ENCODE measurements around the gene ADGRA1.
"Not testable (repeated sequence)": the region's sequence is repeated elsewhere in the genome, so short reads cannot be mapped to it uniquely, and the experiment has no call there.

ADGRA1 gene

DNA sequence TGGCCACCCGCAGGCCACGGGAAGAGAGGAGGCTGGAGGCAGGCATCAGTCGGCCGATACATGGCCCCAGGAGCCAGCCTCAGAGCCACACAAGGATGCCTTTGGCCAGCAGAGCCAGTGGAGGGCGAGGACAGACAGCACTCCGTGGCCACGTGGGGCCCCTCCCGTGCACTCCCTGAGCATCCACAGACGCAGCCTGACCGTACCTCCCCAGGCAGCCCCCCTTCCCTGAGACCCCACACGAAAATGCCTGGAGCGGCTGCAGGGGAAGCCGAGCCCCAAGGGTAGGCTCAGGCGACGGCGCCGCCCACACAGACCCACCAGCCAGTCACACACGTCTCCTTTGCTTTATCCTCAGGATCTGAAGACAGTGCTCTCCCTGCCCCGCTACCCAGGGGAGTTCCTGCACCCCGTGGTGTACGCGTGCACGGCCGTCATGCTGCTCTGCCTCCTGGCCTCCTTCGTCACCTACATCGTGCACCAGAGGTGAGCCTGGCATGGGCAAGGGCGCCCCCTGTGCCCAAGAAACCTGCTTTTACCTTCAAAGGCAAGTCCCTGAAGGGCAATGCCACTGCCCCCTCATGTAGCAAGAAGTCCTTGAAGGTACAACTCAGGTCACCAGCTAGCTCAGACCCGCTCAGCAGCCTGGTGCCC, 9.0 kb downstream of the ADGRA1 start:
- DNase-seq (ENCODE audit: low read depth) = no peak

DNA sequence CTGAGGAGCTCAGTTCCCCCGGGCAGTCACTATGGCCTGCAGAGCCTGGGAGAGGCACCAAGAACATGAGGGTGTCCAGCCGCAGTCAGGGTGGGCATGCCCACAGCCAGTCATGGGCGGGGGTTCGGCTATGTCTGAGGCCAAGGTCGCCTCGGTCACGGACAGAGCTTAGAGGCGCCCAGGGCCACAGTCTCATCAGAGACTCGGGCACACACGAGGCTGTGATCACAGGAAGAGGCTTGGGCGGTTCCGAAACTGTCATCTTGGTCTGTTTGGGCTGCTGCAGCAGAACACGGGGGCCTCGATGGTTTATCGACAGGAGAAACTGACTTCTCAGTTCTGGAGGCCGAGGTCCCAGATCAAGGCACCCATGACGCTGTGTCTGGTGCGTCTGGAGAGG, 9.7 kb downstream of the ADGRA1 start:
- DNase-seq (ENCODE audit: low read depth) = no peak

DNA sequence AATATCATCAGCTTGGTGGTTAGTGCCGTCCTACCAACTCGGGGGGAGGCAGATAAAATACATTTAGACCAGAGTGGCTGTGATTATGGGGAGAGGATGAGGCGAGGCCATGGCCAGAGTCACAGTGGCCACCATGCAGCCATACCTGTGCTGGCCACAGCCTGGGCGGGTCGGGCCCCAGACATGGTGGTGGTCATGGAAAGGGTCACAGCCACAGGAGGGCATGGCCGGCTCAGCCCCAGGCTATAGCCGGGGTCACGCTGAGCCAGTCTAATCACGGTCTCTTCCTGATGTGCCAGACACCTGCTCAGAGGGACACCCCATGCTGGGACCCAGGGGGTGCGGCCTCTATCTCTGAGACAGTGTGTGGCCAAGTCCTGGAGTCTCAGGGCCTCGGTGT, 10.2 kb downstream of the ADGRA1 start:
- DNase-seq (ENCODE audit: low read depth) = no peak

DNA sequence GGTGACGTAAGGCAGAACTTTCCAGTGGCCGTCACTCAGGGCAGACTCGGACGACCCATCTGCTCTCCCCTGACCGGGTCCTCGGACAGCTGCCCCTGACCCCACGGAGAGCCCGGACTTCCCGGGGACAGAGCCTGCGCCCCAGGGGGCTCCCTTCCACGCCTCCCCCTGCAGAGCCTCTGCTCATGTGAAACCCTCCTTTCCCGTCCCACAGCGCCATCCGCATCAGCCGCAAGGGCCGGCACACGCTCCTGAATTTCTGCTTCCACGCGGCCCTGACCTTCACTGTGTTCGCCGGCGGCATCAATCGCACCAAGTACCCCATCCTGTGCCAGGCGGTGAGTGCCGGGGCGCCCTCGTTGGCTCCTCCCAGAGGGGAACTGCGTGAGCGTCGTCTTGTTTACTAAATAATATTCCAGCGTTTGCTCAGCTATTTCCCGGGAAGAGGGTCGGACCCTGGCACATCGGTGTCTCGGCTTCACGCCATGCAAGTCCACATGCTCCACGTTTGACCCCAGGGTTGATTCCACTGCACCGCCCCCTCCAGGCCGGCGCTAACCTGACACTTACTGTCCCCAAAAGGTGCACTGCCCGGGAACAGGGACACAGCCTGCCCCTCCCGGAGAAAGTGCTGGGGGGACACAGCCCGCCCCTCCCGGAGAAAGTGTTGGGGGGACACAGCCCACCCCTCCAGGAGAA, 10.9 kb downstream of the ADGRA1 start:
- DNase-seq (ENCODE audit: low read depth) = no peak

DNA sequence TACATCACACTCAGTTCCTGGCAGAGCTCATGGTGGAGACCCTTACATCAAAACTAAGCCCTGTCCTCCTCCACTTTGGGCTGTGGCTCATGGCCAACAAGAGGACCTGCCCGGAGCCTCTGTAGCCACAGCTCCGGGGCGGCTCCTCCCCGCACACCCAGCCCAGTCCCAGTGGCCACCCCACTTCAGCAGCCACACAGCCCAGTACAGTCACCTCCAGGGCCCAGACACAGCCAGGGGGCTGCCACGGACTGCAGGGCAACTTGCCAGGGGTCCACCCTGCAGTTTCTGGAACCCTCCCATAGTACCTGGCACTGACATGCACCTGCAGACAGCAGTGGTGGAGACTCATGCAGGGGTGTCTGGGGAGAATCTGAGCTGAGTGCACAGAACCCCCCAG, 11.8 kb downstream of the ADGRA1 start:
- no peak for DNase-seq (ENCODE audit: low read depth)

DNA sequence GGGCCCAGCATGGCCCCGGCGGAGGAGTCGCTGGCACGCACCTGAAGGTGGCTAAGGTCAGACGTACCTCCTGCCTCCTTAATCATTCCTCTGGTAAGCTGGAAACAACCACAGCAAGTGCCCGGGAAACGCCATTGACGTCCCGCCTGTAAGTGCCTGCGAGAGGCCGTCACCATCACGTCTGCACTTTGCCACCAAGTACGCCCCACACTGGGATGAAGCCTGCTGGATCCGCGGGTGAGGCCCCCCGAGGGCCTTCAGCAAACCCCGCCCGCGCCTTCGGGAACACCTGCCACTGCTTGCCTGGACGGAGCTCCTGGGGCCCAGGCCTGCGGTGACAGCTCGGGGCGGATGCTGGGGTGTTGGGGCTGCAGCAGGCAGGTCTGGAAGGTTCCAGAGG, 12.5 kb downstream of the ADGRA1 start:
- no peak for DNase-seq (ENCODE audit: low read depth)

DNA sequence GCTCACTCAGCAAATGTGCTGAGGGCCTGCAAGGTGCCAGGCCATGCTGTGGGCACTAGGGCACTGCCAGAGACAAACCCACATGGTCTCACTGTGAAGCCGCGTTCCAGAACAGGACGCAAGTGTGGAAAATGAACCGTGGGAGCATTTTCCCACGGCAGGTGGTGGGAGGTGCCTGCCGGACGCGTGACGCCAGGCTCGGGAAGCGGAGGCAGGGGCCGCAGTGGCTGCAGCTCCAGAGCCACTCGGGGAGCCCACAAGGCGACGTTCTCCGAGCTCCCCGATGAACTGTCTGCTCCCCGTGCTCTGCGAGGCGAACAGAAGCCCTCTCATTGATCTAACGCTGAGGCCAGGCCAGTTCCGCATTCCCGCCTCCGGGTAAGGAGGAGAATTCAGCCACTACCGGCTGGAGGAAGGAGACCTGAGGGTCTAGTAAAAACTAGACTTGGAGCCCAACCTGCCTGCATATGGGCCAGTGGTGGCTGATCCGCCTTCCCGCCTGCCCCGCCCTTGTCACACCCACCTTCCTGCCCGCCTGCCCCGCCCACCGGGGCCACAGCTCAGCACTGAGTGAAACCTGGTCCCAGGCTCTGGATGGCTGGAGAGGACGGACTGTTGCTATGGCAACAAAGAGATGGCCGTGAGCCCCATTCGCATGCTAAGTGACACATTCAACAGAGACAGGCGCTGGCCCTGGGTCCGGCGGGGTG, 13.1 kb downstream of the ADGRA1 start:
- DNase-seq (ENCODE audit: low read depth) = no peak

DNA sequence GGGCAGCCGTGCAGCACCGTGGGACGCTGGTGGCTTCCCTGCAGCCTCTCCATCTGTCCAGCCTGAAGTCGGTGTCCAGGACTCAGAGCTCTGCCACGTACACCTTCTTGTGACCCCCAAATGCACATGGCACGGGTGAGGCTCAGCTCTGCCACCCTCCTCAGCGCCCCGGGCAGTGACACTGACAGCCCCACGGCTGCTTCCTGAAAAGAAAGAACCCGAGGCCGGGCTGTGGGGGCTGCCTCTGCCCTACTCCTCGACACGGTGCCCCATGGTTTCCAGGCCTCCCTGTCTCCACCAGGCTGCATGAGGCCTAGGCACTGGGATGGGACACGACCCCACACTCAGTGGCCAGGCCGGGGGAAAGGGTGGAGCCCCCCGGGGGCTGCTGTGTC, 13.7 kb downstream of the ADGRA1 start:
- no peak for DNase-seq (ENCODE audit: low read depth)

DNA sequence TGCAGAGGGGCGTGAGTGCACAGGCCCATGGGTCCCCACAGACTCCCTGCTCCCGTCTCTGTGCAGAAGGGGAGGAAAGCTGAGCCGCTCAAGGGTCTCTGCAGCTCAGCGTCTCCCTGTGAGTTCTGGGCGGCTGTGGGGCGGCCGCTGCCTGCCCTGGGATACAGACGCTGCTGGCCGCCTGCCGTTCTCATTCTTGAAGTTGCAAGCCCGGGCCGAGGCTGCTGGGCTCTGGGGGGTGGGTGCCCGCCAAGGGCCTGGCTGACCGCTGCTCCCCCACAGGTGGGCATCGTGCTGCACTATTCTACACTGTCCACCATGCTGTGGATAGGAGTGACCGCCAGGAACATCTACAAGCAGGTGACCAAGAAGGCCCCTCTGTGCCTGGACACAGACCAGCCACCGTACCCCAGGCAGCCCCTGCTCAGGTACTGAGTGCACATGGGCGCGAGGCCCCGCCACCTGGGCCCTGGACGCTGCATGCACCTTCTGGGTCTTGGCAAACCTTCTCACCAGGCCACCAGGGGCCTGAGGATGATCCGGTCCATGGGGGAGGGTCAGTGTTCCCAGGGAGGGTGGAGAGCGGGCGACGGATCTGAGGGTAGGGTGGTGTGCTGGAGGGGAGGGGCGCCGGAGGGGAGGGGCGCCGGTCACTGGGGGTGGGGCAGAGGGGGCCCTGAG, 14.8 kb downstream of the ADGRA1 start:
- DNase-seq (ENCODE audit: low read depth) = no peak

DNA sequence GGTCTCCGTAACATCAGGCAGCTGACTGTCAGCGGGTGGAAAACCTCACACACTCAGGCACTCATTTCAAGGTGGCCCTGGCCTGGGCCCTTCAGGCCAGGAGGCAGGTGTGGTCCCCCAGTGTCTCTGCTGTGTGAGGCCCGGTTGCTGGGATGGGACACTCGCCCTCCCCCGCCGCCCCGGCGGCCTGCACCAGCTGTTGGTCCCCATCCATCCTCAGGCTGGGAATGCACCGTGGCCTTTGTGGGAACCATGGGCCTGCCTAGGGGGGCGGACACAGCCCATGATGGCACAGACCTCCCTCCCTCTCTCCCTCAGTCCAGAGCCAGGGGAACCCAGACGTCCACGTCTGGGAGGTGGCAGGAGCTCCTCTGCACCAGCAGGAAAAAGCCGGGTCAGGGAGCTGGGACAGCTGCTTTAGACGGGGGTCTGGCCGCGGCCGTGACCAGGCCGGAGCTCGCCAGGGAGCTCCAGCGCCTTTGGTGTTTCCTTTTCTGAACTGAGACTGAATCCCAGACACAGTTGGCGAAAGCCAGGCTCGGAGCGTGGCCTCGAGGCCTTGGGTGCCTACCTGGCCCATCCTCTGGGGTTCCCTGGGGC, 15.7 kb downstream of the ADGRA1 start:
- no peak for DNase-seq (ENCODE audit: low read depth)

DNA sequence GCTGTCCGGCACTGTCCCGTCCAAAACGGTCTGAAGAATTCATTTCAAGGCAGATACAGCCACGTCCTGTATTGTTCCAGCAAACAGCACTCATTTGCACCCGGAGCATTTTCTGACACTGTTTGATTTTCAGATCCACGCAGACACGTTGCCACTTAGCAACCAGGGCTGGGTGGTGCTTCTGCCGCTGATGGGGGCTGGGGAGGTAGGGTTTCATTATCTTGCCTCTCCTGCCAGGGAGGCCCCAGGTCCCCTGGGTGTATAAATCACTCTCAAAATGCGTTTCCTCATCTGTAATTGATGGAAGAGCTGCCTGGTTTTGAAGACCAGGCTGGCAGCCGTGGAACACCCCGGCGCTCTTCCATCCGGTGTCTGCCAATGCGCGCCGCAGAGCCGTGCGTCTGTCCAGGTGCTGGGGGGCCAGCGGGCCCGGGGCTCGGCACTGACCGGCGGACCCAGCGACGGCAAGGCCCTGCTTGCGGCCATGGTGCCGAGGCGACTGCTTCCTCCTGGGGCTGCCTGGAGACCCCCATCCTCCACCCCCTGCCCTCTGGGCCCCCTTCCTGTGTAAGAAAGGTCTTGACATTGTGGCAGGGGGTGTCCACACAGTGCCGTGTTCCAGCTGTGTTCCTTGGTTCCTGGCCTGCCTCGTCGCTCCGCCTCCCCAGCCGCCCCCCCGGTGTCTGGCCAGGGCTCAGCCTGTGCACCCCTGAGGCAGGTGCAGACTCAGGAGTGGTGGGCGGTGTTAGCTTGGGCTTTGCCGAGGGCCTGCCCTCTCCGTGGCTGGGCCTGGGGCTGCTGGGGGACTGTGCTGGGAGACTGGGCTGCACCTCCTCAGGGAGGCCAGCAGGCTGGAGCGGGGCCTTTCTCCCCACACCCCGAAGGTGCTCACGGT, 16.6 kb downstream of the ADGRA1 start:
- no peak for DNase-seq (ENCODE audit: low read depth)

DNA sequence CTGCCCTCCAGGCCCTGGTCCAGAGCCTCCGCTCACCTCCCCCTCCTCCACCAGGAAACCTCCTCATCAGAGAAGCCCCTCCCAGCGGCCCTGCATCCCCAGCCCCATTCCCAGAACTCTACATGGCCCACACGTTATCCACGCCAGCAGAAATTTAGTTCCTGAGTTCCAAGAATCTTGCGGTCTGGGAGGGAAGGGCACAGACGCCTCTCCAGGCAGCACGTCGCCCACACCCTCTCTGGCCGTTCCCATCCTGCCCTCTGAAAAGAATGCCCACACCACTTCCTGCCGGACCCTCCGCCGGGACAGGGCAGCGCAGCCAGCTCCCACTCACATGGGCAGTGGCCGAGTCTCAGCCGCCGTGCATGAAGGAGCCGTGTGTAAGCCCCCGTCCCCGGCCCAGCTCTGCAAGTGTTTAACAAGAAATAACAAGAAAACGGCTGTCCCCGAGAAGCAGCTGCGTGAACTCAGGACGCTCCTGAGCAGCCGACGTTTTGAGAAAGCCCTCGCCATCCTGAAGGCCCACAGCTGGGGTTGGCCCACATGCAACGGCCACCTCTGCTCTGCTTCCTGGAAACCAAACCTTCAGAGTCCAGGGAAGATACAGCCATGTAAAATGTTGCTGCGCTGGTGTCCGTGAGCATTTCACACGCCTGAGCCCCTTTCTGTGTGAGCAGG, 17.4 kb downstream of the ADGRA1 start:
- no peak for DNase-seq (ENCODE audit: low read depth)

DNA sequence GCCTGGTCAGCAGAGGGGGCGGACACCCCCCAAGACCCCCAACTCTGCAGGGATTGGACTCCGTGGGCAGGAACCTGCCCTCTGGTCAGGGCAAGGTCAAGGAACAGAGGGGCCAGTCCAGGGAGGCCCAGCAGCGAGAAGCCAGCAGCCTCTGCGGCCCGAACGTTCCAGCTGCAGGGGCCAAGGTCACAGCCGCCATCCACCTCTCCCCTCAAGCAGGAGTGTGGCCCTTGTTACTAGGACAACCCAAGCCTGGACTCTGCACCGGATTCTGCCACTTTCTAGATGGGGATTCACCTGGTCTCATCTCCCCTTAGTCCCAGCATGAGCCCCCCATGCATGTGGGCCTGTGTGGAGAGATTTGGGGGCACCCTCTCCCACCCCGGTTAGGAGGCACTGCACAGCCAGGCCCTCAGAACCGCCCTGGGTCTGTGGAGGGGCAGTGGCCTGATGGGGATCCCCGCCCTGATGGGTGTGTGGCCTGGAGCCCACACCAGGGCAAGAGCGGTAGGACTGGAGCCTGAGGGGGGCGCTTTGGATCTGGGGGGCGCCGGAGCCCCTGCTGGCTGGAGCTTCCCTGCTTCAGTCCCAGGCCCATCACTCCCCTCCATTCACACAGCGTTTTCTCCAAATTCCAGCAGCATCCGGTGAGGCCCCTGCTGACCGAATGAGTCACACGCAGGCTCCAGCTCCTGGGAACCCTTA, 18.1 kb downstream of the ADGRA1 start:
- DNase-seq (ENCODE audit: low read depth) = no peak

DNA sequence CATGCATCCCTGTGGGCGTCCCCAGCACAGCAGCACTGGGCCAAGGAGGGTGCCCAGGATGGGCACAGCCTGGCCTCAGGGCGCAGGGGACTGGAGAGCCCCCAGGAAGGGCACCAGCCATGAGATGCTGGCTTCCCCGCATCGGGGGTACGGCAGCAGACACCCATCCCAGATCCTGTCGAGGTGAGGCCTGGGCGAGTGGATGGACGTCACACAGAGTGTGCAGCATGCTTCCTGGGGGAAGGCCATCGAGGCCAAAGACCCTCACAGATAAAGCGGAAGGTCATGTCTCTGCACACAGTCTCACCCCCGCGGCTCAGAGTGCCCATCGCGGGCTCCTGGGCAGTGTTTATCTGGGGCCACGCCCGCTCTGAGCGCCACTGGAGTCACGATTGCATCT, 18.8 kb downstream of the ADGRA1 start:
- DNase-seq (ENCODE audit: low read depth) = no peak

DNA sequence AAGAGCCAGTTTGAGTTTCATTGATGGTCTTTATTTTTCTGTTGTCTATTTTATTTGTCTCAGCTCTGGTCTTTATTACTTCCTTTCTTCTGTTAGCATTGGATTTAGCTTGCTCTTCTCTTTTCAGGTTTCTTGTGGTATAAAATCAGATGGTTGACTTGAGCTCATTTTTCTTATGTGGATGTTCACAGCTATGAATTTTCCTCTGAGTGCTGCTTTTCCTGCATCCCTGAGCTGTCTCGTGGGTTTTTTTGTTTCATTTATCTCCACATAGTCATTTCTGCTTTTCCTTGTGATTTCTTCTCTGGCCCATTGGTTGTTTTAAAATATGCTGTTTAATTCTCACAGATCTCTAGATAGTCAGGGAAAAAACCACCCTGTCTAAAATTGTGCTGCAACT, 19.7 kb downstream of the ADGRA1 start:
- DNase-seq (ENCODE audit: low read depth) = no peak

DNA sequence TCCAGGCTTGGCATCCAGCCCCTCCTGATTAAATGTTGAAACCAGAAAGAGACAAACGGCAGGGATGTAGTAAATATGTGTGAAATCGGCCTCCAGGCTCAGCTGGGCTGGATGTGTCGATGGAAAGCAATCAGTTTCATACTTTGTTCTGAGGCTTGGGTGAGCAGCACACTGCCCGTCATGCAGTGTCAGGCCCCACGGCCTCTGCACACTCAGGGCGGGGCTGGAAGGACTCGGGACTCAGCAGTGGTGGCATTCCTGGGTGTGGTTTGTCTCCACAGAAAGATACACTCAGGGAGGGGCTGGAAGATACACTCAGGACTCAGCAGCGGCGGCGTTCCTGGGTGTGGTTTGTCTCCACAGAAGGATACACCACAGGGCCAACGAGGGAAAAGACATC, 22.0 kb downstream of the ADGRA1 start:
- no peak for DNase-seq (ENCODE audit: low read depth)

DNA sequence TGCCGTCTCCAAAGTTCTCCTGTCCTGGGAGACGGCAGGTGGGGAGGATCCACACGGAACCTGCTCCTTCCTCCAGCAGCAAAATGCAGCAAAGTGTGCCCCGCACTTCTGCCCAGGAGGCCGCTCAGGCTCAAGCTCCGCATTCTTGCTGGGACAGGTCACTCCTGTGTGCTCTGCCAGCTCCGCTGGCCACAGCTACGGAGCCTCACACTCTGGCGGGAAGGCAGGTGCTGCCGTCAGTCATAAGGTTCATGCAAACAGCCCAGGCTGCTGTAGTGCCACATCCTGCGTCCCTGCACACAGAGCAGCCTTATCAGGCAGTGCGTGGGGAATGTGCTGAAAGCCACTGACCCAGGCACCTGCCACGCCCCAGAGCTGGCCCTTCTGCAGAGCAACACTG, 22.4 kb downstream of the ADGRA1 start:
- DNase-seq (ENCODE audit: low read depth) = no peak

DNA sequence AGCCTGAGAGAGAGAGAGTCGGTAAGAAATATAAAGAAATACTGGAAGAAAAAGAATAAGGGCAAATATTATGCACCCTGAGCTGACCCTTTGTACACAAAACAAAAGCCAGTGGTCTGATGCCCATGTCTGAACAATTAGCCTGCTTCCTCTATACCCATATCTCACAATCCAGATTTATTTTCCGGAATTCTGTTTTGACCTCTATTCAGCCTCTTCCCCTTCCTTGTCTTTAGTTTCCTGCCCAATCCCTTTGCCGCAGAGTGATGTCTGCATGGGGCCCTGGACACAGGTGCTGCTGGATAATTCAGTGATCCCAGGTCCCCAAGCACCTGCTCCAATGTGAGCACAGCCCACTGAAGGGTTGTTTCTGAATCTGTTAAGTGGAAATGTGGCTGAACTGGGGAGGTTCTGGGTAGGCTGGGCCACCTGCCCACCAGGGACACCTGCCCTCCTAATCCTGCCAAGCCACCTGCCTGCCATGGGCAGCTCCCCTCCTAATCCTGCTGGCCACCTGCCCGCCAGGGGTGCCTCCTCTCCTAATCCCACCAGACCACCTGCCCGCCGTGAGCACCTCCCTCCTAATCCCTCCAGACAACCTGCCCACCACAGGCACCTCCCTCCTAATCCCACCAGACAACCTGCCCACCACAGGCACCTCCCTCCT, 23.0 kb downstream of the ADGRA1 start:
- DNase-seq (ENCODE audit: low read depth) = no peak

DNA sequence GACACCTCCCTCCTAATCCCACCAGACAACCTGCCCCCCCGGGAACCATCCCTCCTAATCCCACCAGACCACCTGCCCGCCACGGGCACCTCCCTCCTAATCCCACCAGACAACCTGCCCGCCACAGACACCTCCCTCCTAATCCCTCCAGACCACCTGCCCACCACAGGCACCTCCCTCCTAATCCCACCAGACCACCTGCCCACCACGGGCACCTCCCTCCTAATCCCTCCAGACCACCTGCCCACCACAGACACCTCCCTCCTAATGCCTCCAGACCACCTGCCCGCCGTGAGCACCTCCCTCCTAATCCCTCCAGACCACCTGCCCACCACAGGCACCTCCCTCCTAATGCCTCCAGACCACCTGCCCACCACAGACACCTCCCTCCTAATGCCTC, 23.9 kb downstream of the ADGRA1 start:
- DNase-seq (ENCODE audit: low read depth) = not testable (repeated sequence)
